ENCODE results near the gene RUNX1. TPM values are rescaled to one million over a fixed set of nuclear protein-coding genes. Genes with fewer than 3 reads are reported as not detected.

RUNX1 gene
- total RNA-seq, 2 experiments from 2014 or later, result 49.5 to 58.8 TPM

DNA sequence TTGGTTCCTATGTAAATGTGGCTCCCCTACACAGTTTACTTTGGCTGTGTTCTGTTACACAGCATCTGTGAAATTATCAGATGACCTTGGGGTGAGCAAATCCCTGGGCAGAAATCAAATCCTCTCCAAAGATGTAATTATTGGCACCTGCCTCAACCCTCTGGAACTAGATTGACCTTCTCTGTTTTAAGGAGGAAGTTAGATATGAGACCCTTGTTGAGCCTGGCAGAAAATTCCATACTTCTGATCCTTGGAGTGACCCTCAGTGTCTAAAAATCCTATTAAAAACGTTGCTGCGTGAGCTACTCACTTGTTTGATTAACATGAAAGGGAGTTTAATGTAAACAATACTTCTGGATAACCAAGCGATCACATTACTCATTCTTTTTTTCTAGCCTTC lies 258.3 kb downstream of the RUNX1 start:
- DNase-seq (no peak), ATAC-seq (no peak)
- Mint-ChIP-seq H3K36me3 (ENCODE audit: low read depth) (peaks cover 38% of the 10 kb centered on the region), H3K4me1 (no peaks in the 10 kb centered on the region), H3K27me3 (no peaks in the 10 kb centered on the region), H3K27ac (no peak overlapping the region), H3K9me3 (ENCODE audit: low read depth) (no peaks in the 10 kb centered on the region), H3K4me3 (no peak overlapping the region)
- intact Hi-C loops (cut with DNase I, micrococcal nuclease), result no loop called here
- ChIA-PET POLR2A (no interaction called here), CTCF (no interaction called here)

DNA sequence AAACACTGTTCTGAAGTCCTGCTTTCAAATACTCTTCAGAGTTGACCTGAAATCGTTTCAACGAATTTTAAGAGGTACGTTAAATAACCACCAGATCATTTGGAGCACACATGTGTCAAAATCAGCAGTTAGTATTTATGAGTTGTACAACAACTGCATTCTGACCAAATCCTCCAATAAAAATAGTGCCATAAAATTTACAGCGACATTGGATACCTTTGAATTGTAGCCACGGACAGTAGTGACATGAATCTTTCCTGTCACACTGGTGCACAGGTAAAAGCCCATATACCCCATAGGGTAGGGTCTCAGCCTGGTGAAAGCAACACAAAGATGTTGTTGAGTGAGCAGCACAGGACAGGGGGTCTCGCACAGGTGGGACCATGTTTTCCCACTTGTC lies 258.8 kb downstream of the RUNX1 start:
- Mint-ChIP-seq H3K36me3 (ENCODE audit: low read depth) (peaks cover 33% of the 10 kb centered on the region), H3K27me3 (no peaks in the 10 kb centered on the region), H3K4me3 (no peak overlapping the region), H3K4me1 (no peaks in the 10 kb centered on the region), H3K27ac (no peak overlapping the region), H3K9me3 (ENCODE audit: low read depth) (no peaks in the 10 kb centered on the region)
- ChIA-PET CTCF (interaction anchor here (0.6 kb wide), 1 partner anchor 64 kb away, joined by 3 read pairs; no protein-coding TSS in a partner anchor), POLR2A (no interaction called here)
- DNase-seq (no peak), ATAC-seq (no peak)
- intact Hi-C loops (cut with DNase I, micrococcal nuclease), result no loop called here

DNA sequence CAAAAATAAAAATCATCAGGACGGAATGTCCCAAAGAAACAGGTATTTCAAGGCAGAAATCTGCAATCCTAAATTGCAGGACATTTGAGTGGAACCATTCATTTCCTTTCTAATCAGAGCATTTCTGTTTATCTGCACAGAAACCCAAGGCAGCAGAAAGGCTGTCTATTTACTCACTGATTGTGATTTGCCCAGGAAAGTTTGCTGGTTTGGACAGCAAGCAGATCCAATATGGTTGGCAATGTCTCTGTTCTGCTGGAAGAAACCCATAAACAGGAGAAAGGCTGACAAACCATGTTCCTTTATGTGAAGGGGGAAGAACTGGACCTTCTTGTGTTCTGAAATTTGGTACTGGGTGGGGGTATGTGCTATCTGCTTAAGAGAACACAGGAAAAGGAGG lies 260.2 kb downstream of the RUNX1 start:
- intact Hi-C loops (cut with DNase I, micrococcal nuclease), result no loop called here
- Mint-ChIP-seq H3K9me3 (ENCODE audit: low read depth) (no peaks in the 10 kb centered on the region), H3K27me3 (no peaks in the 10 kb centered on the region), H3K4me1 (no peaks in the 10 kb centered on the region), H3K27ac (peak overlapping the region; percentile 28), H3K4me3 (no peak overlapping the region), H3K36me3 (ENCODE audit: low read depth) (peaks cover 21% of the 10 kb centered on the region)
- POLR2A ChIA-PET, result no interaction called here
- CTCF ChIA-PET, result no interaction called here
- ATAC-seq (no peak), DNase-seq (no peak)

DNA sequence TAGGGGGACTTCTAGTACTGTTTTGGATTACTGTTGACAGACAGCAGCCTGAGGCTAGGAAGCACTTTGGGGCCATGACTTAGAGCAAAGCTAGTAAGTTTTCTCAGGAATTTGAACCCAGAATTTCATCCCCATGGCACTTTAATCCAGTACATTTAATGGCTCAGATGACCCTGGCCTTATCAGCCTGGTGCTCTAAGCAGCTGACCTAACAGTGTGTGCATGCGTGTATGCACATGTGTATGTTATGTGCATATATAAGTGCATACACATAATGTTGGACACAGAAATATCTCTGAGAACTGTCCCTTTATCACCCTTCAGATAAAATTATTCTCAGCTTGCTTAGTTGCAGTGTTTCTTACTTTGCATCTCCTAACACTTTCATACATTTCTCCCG lies 265.3 kb downstream of the RUNX1 start:
- DNase-seq (no peak), ATAC-seq (no peak)
- Mint-ChIP-seq H3K4me3 (no peak overlapping the region), H3K27me3 (no peaks in the 10 kb centered on the region), H3K4me1 (no peaks in the 10 kb centered on the region), H3K36me3 (ENCODE audit: low read depth) (no peaks in the 10 kb centered on the region), H3K27ac (no peak overlapping the region), H3K9me3 (ENCODE audit: low read depth) (no peaks in the 10 kb centered on the region)
- intact Hi-C loops (cut with DNase I, micrococcal nuclease), result no loop called here
- ChIA-PET POLR2A (no interaction called here), CTCF (no interaction called here)

DNA sequence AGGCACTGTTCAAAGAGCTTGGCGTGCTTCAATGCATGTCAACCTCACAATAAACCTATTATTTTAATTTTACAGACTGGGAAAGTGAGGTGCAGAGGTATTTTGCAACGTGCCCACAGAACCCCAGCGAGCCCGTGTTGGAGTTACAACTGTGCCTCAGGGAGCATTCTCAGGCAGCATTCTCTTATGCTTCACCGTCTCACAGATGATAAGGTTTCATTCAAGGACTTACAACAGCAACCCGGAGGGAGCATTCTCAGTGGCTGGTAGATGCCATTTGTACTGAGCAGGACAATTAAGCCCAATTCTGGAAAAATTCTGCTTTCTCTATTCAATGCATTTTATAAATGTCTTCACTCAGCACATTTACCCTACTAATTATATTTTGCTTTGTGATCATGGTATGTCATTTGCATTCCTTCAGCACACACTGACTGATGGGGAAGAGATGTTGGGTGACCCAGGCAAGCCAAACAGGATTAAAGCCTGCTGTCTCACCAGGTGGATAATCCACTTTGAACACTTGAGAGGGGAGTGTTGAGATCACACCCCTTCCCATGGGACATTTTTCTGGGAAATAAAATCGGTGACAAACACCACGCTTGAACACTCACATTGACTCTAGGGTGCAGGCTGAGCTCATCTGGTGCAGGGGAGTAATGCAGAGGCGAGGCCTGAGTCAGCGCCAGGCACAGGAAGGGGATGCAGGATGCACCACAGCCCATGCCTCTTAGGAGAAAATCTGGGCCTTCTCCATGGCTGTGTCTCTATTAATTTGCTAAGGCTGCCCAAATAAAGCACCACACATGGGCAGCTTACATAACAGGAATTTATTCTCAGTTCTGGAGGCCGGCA lies 266.4 kb downstream of the RUNX1 start:
- H3K4me1 Mint-ChIP-seq, result no peaks in the 10 kb centered on the region
- CTCF ChIA-PET, result no interaction called here
- DNase-seq, result no peak
- no peaks in the 10 kb centered on the region for H3K36me3 Mint-ChIP-seq (ENCODE audit: low read depth)
- POLR2A ChIA-PET, result interaction anchor here (0.5 kb wide), 1 partner anchor 18 kb away, joined by 9 read pairs; no protein-coding TSS in a partner anchor
- H3K9me3 Mint-ChIP-seq (ENCODE audit: low read depth), result no peaks in the 10 kb centered on the region
- H3K27ac Mint-ChIP-seq, result no peak overlapping the region
- no peaks in the 10 kb centered on the region for H3K27me3 Mint-ChIP-seq
- intact Hi-C loops (cut with DNase I, micrococcal nuclease), result no loop called here
- no peak overlapping the region for H3K4me3 Mint-ChIP-seq
- ATAC-seq, result no peak

DNA sequence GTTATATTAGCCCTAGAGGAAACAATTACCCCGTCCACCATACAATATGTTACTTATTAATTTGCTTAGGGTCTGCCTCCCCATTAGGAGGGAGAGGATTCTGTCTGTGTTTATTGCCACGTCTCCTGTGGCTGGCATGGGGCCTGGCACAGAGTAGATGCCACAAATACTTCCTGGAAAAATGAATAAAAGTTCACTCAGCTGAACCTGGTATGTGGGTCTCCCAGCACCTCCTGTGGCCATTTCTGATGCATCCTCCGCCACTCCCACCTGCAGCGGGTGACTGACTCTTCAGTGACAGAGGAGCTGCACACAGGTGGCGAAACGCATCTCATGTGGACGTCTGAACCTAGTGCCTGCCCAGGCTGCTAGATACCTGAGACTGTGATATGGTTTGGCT lies 267.6 kb downstream of the RUNX1 start:
- no peaks in the 10 kb centered on the region for H3K4me1 Mint-ChIP-seq
- no peak overlapping the region for H3K4me3 Mint-ChIP-seq
- no peak overlapping the region for H3K27ac Mint-ChIP-seq
- H3K9me3 Mint-ChIP-seq (ENCODE audit: low read depth), result no peaks in the 10 kb centered on the region
- peaks cover 2% of the 10 kb centered on the region for H3K27me3 Mint-ChIP-seq
- ChIA-PET POLR2A (no interaction called here), CTCF (no interaction called here)
- intact Hi-C loops (cut with DNase I, micrococcal nuclease), result no loop called here
- ATAC-seq (no peak), DNase-seq (no peak)
- H3K36me3 Mint-ChIP-seq (ENCODE audit: low read depth), result no peaks in the 10 kb centered on the region

DNA sequence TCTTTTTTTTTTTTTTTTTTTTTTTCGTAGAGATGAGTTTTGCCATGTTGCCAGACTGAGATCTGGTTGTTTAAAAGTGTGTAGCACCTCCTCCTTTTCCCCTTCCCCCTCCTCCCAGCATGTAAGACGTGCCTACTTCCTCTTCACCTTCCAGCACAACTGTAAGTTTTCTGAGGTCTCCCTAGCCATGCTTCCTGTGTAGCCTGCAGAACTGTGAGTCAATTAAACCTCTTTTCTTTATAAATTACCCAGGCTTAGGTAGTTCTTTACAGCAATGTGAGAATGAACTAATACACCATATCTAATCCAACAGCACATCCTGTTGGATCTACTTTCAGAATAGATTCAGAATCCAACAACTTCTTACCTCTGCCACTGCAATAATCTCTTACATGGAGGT lies 269.2 kb downstream of the RUNX1 start:
- Mint-ChIP-seq H3K4me1 (no peaks in the 10 kb centered on the region), H3K4me3 (no peak overlapping the region), H3K9me3 (ENCODE audit: low read depth) (no peaks in the 10 kb centered on the region), H3K27me3 (peaks cover 2% of the 10 kb centered on the region), H3K27ac (no peak overlapping the region), H3K36me3 (ENCODE audit: low read depth) (no peaks in the 10 kb centered on the region)
- no peak for DNase-seq
- intact Hi-C loops (cut with DNase I, micrococcal nuclease), result no loop called here
- ChIA-PET POLR2A (no interaction called here), CTCF (no interaction called here)
- ATAC-seq, result no peak

DNA sequence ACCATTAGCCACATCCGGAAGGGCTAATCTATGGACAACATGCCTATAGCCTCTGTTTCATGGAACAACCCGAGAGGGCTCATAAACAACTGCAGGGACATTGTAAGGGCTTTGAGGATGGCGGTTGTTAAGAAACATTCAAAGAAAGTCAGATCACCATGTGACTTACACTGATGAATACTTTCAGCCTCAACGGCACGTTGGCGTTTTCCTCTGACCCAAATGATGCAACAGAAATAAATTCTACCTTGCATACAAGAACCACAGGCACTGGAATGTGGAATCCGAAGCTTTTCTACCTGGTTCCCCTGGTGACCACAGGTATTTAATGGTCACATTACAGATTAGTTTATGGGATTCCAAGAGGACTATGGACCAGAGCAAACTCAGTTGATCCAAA lies 273.3 kb downstream of the RUNX1 start:
- ChIA-PET CTCF (no interaction called here), POLR2A (no interaction called here)
- no peak overlapping the region for H3K4me3 Mint-ChIP-seq
- no peaks in the 10 kb centered on the region for H3K9me3 Mint-ChIP-seq (ENCODE audit: low read depth)
- no peaks in the 10 kb centered on the region for H3K36me3 Mint-ChIP-seq (ENCODE audit: low read depth)
- H3K4me1 Mint-ChIP-seq, result no peaks in the 10 kb centered on the region
- peaks cover 7% of the 10 kb centered on the region for H3K27me3 Mint-ChIP-seq
- DNase-seq (no peak), ATAC-seq (no peak)
- intact Hi-C loops (cut with DNase I, micrococcal nuclease), result no loop called here
- H3K27ac Mint-ChIP-seq, result no peak overlapping the region

DNA sequence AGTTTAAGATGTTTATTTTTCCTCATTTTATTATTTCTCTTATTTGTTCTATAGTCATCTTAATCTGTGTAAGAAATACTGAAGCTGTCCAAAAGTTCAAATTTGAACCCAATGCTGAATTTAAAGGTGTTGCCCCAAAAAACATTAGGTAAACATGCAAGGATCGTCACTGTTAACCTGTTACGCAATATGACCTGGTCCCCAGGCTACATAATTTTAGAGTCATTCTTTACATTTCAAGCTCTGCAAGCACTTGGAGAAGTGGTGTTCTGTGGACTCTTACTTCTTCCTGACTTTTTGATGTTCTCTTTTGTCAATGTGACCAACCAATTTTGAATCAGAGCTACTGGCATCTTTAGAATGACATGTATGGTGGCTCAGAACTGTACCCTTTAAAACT lies 274.4 kb downstream of the RUNX1 start:
- intact Hi-C loops (cut with DNase I, micrococcal nuclease), result no loop called here
- H3K4me1 Mint-ChIP-seq, result no peaks in the 10 kb centered on the region
- H3K9me3 Mint-ChIP-seq (ENCODE audit: low read depth), result no peaks in the 10 kb centered on the region
- ATAC-seq (no peak), DNase-seq (no peak)
- peaks cover 7% of the 10 kb centered on the region for H3K27me3 Mint-ChIP-seq
- ChIA-PET CTCF (interaction anchor here (1.1 to 1.8 kb wide), 2 partner anchors 9 to 81 kb away, joined by 3 to 7 read pairs; no protein-coding TSS in a partner anchor), POLR2A (interaction anchor here (0.6 kb wide), 1 partner anchor 273 kb away, joined by 3 read pairs; no protein-coding TSS in a partner anchor)
- H3K36me3 Mint-ChIP-seq (ENCODE audit: low read depth), result no peaks in the 10 kb centered on the region
- H3K4me3 Mint-ChIP-seq, result no peak overlapping the region
- no peak overlapping the region for H3K27ac Mint-ChIP-seq

DNA sequence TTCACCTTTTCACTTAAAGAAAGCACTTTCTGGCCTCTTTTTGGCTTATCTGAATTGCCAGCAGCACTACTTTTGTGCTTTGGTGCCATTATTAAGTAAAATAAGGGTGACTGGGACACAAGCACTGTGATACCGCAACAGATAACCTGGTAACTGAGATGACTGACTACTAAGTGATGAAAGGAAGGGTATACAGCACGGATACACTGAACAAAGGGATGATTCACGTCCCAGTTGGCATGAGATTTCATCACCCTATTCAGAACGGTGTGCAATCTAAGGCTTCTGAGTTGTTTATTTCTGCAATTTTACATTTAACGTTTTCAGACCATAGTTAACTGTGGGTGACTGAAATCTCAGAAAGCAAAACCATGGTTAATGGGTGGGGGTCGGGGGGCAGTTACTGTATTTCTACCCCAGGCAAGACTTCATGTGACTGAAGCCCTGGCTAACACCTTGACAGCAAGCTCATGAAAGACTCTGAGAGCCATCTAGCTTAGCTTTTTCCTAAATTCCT lies 277.5 kb downstream of the RUNX1 start:
- no peaks in the 10 kb centered on the region for H3K9me3 Mint-ChIP-seq (ENCODE audit: low read depth)
- DNase-seq (no peak), ATAC-seq (no peak)
- intact Hi-C loops (cut with DNase I, micrococcal nuclease), result no loop called here
- H3K27ac Mint-ChIP-seq, result no peak overlapping the region
- no peak overlapping the region for H3K4me3 Mint-ChIP-seq
- H3K4me1 Mint-ChIP-seq, result no peaks in the 10 kb centered on the region
- ChIA-PET POLR2A (no interaction called here), CTCF (no interaction called here)
- no peaks in the 10 kb centered on the region for H3K36me3 Mint-ChIP-seq (ENCODE audit: low read depth)
- H3K27me3 Mint-ChIP-seq, result peaks cover 6% of the 10 kb centered on the region

DNA sequence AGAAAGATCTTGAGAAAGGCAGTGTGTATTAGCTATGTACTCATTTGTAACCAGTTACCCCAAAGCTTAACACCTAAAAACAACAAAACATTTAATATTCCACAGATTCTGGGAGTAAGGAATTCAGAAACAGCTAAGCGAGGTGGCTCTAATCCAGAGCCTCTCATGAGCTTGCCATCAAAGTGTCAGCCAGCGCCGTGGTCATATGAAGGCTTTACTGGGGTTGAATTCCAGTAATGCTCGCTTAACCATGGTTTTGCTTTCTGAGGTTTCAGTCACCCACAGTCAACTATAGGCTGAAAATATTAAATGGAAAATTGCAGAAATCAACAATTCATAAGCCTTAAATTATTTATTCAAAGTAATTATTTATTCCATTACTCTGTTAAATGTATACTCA lies 278.5 kb downstream of the RUNX1 start:
- CTCF ChIA-PET, result no interaction called here
- DNase-seq (no peak), ATAC-seq (no peak)
- Mint-ChIP-seq H3K27me3 (peaks cover 6% of the 10 kb centered on the region), H3K4me3 (no peak overlapping the region), H3K36me3 (ENCODE audit: low read depth) (no peaks in the 10 kb centered on the region), H3K27ac (no peak overlapping the region), H3K4me1 (no peaks in the 10 kb centered on the region), H3K9me3 (ENCODE audit: low read depth) (no peaks in the 10 kb centered on the region)
- POLR2A ChIA-PET, result no interaction called here
- intact Hi-C loops (cut with DNase I, micrococcal nuclease), result no loop called here

DNA sequence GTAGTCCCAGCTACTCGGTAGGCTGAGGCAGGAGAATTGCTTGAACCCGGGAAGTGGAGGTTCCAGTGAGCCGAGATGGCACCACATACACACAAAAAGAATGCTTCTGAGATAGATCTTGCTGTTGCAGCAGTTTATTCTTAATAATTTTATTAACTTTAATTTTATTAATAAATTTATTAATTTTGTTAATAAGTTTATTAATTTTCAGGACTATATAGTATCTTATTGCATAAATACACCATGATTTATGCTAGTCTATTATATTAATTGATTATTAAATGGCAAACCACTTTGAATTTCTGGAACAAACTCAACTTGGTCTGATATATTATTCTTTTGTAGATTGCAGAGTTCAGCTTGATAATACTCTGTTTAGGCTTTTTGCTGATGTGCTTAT lies 280.8 kb downstream of the RUNX1 start:
- ATAC-seq (no peak), DNase-seq (no peak)
- POLR2A ChIA-PET, result no interaction called here
- no peak overlapping the region for H3K4me3 Mint-ChIP-seq
- H3K4me1 Mint-ChIP-seq, result no peaks in the 10 kb centered on the region
- no peak overlapping the region for H3K27ac Mint-ChIP-seq
- peaks cover 4% of the 10 kb centered on the region for H3K9me3 Mint-ChIP-seq (ENCODE audit: low read depth)
- CTCF ChIA-PET, result interaction anchor here (0.6 to 0.9 kb wide), 3 partner anchors 39 to 720 kb away, joined by 3 read pairs; no protein-coding TSS in a partner anchor
- intact Hi-C loops (cut with DNase I, micrococcal nuclease), result loop anchor here in 1 of 2 experiments (10.0 kb wide), 1 partner anchor 474 kb away; no protein-coding TSS in a partner anchor
- peaks cover under 1% of the 10 kb centered on the region for H3K27me3 Mint-ChIP-seq
- H3K36me3 Mint-ChIP-seq (ENCODE audit: low read depth), result no peaks in the 10 kb centered on the region

Data from activated CD4-positive, alpha-beta T cell treated with anti-CD3 and anti-CD28 coated beads for 36 hours (primary cell).